GM21447 (cell line): ENCODE data around the gene RNF166.
A peak's percentile ranks its signal among the peaks of the same experiment; 100 is the strongest.

Source experiments
- ATAC-seq: cut with Tn5 transposase; IDR thresholded peaks from one replicate; pipeline ENCODE4 v1.9.1; 2021; ENCODE audit not compliant: unreplicated experiment

RNF166 gene

GRCh38 chr16:88711750-88712340, 5.6 kb upstream of the RNF166 start:
- ATAC-seq: no peak

GRCh38 chr16:88710556-88710955, 4.3 kb upstream of the RNF166 start:
- no peak for ATAC-seq

GRCh38 chr16:88706965-88707826, 988 bp upstream of the RNF166 start:
- ATAC-seq: no peak

- ATAC-seq: peak; percentile 3
These were observed 393 bp downstream of the RNF166 start for GRCh38 chr16:88705801-88706228.

GRCh38 chr16:88705076-88705684, 1.0 kb downstream of the RNF166 start:
- ATAC-seq: no peak

GRCh38 chr16:88703486-88704309, 2.5 kb downstream of the RNF166 start:
- no peak for ATAC-seq

- no peak for ATAC-seq
These were observed 3.6 kb downstream of the RNF166 start for GRCh38 chr16:88702371-88703210.

- no peak for ATAC-seq
These were observed 4.4 kb downstream of the RNF166 start for GRCh38 chr16:88701581-88702370.

- ATAC-seq: peak; percentile 66
These were observed 5.3 kb downstream of the RNF166 start for GRCh38 chr16:88700636-88701482.

GRCh38 chr16:88700322-88700635, 5.9 kb downstream of the RNF166 start:
- no peak for ATAC-seq

GRCh38 chr16:88699180-88699579, 7.0 kb downstream of the RNF166 start:
- ATAC-seq: no peak

- no peak for ATAC-seq
These were observed 7.6 kb downstream of the RNF166 start for GRCh38 chr16:88698646-88699045.

- ATAC-seq: no peak
These were observed 8.2 kb downstream of the RNF166 start for GRCh38 chr16:88697831-88698615.

- no peak for ATAC-seq
These were observed 8.9 kb downstream of the RNF166 start for GRCh38 chr16:88697116-88697830.

GRCh38 chr16:88696441-88696840, 9.8 kb downstream of the RNF166 start:
- ATAC-seq: no peak

- ATAC-seq: no peak
These were observed 10.5 kb downstream of the RNF166 start for GRCh38 chr16:88695753-88696152.

- no peak for ATAC-seq
These were observed 11.0 kb downstream of the RNF166 start for GRCh38 chr16:88695218-88695617.
